Cortex of kidney (tissue), 1 donor: ENCODE data around the gene CLSTN1.

Source experiments
- DNase-seq: peaks from one replicate; lab custom pipeline; 2025; lab: John Stamatoyannopoulos, UW

Gene CLSTN1

GRCh38 chr1:9850442-9851162, 26.8 kb upstream of the CLSTN1 start:
- no peak for DNase-seq

GRCh38 chr1:9849691-9850441, 26.1 kb upstream of the CLSTN1 start:
- no peak for DNase-seq

- DNase-seq, result no peak
These were observed 24.3 kb upstream of the CLSTN1 start for GRCh38 chr1:9848022-9848421.

DNA sequence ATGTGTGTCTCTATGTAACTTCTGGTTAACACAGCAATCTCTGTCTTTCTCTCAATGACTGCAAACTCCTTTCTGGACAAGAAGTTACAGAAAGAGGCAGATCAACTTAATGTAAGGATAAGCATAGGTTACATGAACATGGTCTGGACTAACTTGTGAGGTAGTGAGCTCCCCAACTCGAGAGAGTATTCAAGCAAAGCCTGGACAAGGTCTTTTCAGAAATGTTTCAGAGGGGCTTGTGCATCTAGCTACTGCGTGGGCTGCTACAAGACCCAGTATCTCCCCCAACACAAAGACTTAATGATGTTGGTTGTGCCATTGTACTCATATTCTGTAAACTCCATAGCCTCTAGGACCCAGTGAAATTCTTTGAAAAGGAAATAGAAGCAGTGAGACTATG, 23.5 kb upstream of the CLSTN1 start:
- no peak for DNase-seq

- no peak for DNase-seq
These were observed 22.9 kb upstream of the CLSTN1 start for GRCh38 chr1:9846611-9847171.

DNA sequence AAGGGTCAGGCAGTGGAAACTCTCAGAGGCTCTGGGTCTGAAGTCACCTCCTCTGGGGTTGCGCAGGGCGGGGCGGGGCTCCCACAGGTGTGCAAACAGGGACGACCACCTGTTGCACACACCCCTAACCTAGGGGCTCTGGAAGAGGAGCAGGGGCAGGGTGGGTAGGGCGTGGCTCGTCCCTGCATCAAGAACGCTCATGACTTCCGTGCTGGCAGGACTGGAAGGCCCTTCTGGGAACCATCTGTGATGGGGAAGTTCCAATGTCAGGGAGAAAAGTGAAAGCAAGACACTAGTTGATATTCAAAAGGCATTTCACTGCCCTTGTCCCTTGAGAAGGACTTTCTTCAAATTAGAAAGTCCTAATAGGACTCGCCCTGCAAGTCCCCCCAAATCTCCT, 22.1 kb upstream of the CLSTN1 start:
- no peak for DNase-seq

DNA sequence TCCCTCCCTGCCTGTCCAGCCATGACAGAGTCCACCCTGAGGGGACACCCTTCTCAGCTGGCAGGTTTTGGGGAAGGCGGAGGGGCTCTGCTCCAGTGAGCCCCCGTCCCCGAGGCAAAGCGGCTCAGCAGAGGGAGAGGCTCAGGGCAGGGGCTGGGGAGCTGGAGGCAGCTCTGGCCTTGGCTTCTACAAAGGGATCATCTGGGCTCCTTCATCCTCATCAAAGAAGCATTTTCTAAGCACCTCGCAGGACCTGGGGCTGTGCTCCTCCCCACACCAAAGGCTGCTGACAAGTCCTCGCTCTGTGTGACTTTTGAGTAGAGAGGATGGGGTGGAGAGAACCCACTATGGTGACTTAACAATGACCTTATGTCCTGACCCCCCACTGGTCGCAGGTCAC, 21.0 kb upstream of the CLSTN1 start:
- DNase-seq, result no peak

- no peak for DNase-seq
These were observed 20.3 kb upstream of the CLSTN1 start for GRCh38 chr1:9844106-9844505.

DNA sequence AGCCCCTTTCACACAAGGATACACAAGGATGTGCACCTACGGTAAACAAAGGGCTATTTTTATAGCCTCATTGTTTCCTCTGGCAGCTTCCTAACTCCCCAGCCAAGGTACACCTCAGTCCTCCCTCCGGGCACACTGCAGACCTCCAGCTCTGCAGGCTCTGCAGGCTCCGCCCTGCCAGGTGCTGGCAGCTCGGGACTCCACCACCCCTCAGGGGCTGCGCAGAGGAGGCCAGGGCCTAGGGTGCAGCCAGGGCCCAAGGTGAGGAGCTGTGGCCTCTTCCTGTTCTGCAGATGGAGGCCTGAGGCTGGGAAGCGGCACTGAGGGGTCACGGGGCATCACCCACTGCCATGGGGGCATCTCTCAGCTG, 19.8 kb upstream of the CLSTN1 start:
- no peak for DNase-seq

- no peak for DNase-seq
These were observed 19.2 kb upstream of the CLSTN1 start for GRCh38 chr1:9842781-9843575.

DNA sequence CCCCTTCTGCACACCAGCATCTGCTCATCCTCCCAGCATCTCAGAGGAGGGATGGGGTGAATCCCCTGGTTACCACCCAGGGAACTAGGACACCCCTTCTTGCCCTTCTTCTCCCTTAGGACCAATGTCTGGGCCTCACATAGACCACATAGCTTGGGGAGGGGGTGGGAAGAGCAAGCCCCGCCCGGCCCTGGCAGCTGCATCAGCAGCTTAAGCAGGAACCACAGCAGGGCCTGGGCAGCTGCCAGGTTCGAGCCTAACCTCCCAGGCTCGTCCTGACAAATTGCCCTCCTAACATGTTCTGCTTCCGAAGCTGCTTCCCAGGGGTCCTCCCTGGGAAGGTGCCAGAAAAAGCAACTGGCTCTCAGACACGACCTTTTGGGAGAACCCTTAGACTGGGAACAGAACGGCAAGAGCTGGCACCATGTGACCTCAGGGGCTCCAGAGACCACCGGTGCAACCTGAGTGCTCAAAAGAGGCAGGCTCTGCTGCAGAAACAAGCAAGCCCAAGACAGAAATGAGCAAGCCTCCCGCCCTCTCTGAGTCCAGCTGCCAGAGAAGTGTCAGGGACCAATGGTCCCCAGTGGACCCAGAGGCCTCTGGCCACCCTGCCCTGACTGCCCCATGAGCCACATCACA, 18.4 kb upstream of the CLSTN1 start:
- no peak for DNase-seq

DNA sequence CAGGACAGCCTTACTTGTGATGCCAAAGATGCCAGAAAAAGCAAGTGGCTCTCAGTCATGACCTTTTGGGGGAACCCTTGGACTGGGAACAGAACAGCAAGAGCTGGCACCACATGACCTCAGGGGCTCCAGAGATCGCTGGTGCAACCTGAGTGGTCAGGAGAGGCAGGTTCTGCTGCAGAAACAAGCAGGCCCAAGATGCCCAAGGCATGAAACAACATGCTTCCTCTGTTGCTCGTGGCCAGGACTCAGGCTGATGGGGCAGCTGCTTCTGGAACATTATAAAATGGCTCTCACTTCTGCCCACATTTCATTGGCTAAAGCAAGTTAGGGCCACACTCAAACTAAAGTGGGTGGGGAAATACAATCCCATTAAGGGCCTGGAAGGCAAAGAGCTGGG, 17.7 kb upstream of the CLSTN1 start:
- no peak for DNase-seq

- no peak for DNase-seq
These were observed 16.4 kb upstream of the CLSTN1 start for GRCh38 chr1:9840176-9840575.

- DNase-seq, result no peak
These were observed 15.2 kb upstream of the CLSTN1 start for GRCh38 chr1:9838946-9839345.

DNA sequence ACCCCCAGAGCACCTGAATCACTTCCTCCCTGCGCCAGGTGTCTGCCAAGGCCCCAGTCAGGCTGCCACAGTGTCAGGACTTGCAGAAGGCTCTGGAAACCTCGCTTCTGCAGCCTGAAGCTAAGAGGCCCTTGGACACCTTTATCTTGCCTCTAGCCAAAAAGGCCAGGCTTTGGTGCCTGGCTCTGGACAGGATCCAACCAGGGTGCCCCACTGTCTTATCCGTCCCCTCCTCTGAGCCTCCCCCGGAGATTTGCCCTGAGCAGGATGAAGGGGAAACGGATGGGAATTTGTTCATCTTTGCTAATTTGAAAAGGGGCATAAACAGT, 12.8 kb upstream of the CLSTN1 start:
- no peak for DNase-seq

- DNase-seq, result no peak
These were observed 12.2 kb upstream of the CLSTN1 start for GRCh38 chr1:9835758-9836631.

- DNase-seq, result no peak
These were observed 11.6 kb upstream of the CLSTN1 start for GRCh38 chr1:9835404-9835757.

DNA sequence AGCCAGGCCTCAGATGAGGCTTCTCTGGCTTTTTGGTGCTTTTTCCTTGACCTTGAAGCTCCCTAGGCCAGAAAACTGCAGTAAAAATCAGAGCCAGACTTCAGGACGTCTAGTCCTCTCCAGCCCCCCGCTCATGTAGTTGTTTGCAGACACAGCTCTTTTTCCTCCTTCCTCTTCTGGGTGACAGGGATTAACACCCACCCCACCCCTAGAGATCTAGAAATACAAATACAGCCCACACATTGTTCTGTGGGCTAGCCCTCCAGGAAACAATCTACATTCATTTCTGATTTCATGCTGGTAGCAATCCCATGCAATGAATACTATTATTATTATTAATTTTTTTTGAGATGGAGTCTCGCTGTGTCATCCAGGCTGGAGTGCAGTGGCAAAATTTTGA, 9.9 kb upstream of the CLSTN1 start:
- DNase-seq, result no peak

GRCh38 chr1:9827558-9828185, 3.9 kb upstream of the CLSTN1 start:
- no peak for DNase-seq

- DNase-seq, result no peak
These were observed 2.9 kb upstream of the CLSTN1 start for GRCh38 chr1:9826616-9827015.

GRCh38 chr1:9826087-9826486, 2.3 kb upstream of the CLSTN1 start:
- no peak for DNase-seq
